ENCODE results near the gene SIRPD.
A peak's percentile ranks its signal among the peaks of the same experiment; 100 is the strongest.
"Not testable (repeated sequence)": the region's sequence is repeated elsewhere in the genome, so short reads cannot be mapped to it uniquely, and the experiment has no call there.

SIRPD gene

GRCh38 chr20:1537731-1538058 lies 19.8 kb downstream of the SIRPD start:
- DNase-seq (ENCODE audit: low spot score), result no peak

GRCh38 chr20:1536893-1537730 lies 20.4 kb downstream of the SIRPD start:
- no peak for DNase-seq (ENCODE audit: low spot score)

- DNase-seq (ENCODE audit: low spot score), result no peak
These were observed 21.9 kb downstream of the SIRPD start for GRCh38 chr20:1535420-1536175.

- DNase-seq (ENCODE audit: low spot score), result no peak
These were observed 23.0 kb downstream of the SIRPD start for GRCh38 chr20:1534526-1534925.

DNA sequence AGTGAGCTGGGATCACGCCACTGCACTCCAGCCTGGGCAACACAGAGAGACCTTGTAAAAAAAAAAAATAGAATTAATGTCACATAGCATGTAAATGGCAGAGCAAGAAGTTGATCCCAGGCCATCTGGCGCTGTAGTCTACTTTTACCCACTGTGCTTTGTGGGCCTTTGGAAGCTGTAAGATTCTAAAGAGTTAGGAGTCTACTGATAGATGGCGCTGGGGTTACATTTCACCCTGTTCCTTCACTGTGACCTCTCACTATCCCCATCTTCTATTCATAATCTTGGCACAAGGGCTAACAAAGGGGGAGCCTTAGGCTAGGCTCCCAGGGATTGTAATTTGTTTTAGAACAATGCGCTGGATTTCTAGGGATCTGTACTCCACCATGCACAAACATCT lies 24.4 kb downstream of the SIRPD start:
- no peak for DNase-seq (ENCODE audit: low spot score)

- DNase-seq (ENCODE audit: low spot score), result no peak
These were observed 28.7 kb downstream of the SIRPD start for GRCh38 chr20:1528811-1529210.

- no peak for DNase-seq (ENCODE audit: low spot score)
These were observed 29.6 kb downstream of the SIRPD start for GRCh38 chr20:1527923-1528322.

- DNase-seq (ENCODE audit: low spot score), result no peak
These were observed 30.6 kb downstream of the SIRPD start for GRCh38 chr20:1526896-1527295.

DNA sequence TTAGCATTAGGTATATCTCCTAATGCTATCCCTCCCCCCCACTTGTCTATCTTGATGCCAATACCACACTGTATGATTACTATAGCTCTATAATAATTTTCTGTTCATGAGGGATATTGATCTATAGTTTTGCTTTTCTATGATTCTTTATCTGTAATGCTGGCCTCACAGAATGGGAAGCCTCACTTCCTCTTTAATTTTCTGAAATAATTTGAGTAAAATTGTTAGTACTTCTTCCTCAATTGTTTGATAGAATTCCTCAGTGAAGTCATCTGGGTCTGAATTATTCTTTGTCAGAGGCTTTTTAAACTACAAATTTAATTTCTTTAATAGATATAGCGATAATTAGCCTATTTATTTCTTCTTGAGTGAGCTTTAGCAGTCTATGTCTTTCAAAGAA lies 31.2 kb downstream of the SIRPD start:
- DNase-seq (ENCODE audit: low spot score), result no peak

DNA sequence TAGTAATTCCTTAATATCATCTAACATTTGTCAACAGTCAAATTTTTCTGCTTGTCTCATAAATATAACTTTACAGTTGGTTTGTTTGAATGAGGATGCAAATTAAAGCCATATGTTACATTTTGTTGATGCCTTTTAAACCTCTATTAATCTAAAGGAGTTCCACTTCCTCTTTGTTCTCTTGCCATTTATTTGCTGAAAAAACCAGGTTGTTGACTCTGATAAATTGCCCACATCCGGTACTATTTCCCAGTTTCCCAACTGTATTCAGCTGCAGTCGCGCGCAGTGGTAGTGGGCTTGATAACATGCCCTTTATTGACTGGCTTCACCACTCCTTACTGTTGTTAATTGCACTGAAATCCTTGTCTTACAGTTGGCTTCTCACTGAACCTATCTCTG lies 33.5 kb downstream of the SIRPD start:
- no peak for DNase-seq (ENCODE audit: low spot score)

DNA sequence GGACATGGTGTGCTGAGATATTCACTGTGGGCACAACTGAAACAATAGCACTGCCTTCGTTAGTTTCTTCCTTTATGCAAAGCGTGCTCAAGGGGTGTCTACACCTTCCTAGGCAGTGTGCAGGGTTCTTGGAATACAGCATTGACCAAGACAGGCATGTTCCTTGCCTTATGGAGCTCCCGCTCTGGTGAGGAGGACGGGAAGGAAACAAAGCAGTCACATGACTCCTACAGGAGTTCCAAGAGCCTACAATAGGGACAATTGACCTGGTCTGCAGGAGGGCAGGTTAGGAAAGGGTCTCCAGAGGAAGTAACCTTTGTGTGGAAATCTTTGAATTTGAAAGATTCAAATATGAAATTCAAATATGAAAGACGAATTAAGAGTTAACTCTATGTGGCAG lies 40.5 kb downstream of the SIRPD start:
- DNase-seq (ENCODE audit: low spot score), result no peak

- no peak for DNase-seq (ENCODE audit: low spot score)
These were observed 43.7 kb downstream of the SIRPD start for GRCh38 chr20:1513801-1514200.

DNA sequence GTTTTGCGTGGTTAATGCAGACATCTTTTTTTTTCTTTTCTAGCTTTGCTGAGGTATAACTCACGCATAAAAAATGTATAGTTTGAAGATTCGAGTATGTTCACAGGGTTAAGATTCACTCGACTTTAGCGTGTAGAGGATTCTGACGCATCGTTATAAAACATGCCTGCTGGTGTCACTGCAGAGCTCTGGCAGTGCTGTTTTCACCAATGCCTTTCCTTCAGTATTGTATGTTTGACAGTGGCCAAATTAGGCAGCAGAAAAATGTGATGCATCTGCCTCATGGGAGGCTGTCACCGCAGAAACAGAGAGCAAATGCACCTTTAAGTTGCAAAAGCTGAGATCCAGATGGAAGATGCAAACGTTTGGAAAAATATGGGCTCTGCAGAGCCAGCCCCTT lies 48.3 kb downstream of the SIRPD start:
- peak; percentile 30 for DNase-seq (ENCODE audit: low spot score)

GRCh38 chr20:1508574-1508973 lies 48.9 kb downstream of the SIRPD start:
- no peak for DNase-seq (ENCODE audit: low spot score)

GRCh38 chr20:1507276-1507675 lies 50.2 kb downstream of the SIRPD start:
- no peak for DNase-seq (ENCODE audit: low spot score)

DNA sequence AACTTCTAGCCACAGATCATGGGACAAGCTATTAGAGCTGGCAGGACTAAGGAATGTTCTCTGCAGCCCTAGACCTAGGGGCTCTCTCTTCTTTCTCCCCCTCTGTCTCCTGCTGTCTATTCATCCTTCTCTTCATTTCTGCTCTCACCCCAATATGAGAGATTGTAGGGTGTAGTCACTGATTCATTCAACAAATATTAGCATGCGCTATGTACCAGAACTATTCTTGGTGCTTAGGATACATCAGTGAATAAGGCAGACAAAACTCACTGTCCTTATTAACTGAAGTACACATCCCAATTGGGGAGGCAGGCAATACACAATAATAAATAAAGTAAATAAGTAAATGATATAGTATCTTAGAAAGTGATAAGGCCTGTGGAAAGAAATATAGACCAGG lies 51.6 kb downstream of the SIRPD start:
- no peak for DNase-seq (ENCODE audit: low spot score)

GRCh38 chr20:1505361-1505760 lies 52.1 kb downstream of the SIRPD start:
- no peak for DNase-seq (ENCODE audit: low spot score)

GRCh38 chr20:1503564-1504227 lies 53.8 kb downstream of the SIRPD start:
- DNase-seq (ENCODE audit: low spot score), result peak; percentile 93

- no peak for DNase-seq (ENCODE audit: low spot score)
These were observed 57.0 kb downstream of the SIRPD start for GRCh38 chr20:1500496-1500895.

DNA sequence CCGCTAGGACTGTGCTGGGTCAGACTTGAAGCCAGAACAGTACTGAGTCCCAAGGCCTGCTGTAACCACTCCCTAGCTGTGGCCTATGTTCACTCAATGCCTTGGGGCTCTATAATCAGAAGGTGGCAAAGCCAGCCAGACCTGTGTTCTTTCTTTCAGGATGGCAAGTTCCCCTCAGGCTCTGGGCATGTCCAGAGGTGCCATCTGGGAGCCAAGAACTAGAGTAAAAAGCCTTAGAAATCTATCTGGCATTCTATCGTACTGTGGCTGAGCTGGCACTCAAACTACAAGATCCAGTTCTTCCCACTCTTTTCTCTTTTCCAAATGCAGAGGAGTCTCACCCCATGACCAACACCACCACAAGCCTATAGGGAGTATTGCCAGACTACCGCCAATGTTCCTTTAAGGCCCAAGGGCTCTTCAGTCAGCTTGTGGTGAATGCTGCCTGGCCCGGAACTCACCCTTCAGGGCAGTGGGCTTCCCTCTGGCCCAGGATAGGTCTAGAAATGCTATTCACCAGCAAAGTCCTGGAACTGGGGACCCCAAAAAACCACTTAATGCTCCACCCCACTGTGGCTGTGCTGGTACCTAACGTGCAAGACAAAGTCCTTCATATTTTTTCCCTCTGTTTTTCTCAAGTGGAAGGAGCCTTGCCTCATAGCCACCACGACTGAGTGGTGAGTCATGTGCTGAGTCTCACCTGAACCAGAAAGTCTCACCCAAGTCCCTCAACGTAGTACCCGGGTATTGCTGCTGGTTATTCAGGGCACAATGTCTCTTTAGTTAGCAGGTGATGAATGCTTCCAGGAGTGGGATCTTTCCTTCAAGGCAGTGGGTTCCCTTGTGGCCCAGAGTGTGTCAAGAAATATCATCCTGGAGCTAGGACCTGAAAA lies 57.7 kb downstream of the SIRPD start:
- DNase-seq (ENCODE audit: low spot score), result no peak

- not testable (repeated sequence) for DNase-seq (ENCODE audit: low spot score)
These were observed 60.1 kb downstream of the SIRPD start for GRCh38 chr20:1497371-1497770.

GRCh38 chr20:1496930-1497329 lies 60.6 kb downstream of the SIRPD start:
- DNase-seq (ENCODE audit: low spot score), result no peak
